HG03442 (cell line): Measurements from ENCODE around the gene CNOT1.

ENCODE experiments used
- ATAC-seq: cut with Tn5 transposase; IDR thresholded peaks from one replicate; pipeline ENCODE4 v1.9.1; 2021; ENCODE audit warnings: mild to moderate bottlenecking, moderate library complexity; ENCODE audit not compliant: unreplicated experiment

Gene CNOT1

DNA sequence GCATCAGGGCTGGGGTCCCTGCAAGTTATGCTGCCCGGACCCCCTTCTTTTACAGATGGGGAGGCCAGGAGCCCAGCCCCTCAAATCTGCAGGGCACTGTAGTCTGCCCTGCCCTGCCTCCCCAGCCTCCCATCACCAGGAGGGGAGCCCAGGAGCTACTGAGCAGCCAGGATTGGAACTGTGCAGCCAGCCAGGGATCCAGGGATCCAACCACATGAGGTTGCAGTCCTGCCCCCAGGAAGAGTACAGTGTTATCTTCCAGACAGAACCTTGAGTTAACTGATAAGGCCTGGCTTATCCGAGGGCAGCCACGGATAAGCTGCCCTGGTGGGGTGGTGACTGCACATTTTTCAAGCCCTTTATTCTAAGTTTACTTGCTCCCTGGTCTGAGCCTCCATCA is 141.1 kb downstream of the CNOT1 start:
- no peak for ATAC-seq

DNA sequence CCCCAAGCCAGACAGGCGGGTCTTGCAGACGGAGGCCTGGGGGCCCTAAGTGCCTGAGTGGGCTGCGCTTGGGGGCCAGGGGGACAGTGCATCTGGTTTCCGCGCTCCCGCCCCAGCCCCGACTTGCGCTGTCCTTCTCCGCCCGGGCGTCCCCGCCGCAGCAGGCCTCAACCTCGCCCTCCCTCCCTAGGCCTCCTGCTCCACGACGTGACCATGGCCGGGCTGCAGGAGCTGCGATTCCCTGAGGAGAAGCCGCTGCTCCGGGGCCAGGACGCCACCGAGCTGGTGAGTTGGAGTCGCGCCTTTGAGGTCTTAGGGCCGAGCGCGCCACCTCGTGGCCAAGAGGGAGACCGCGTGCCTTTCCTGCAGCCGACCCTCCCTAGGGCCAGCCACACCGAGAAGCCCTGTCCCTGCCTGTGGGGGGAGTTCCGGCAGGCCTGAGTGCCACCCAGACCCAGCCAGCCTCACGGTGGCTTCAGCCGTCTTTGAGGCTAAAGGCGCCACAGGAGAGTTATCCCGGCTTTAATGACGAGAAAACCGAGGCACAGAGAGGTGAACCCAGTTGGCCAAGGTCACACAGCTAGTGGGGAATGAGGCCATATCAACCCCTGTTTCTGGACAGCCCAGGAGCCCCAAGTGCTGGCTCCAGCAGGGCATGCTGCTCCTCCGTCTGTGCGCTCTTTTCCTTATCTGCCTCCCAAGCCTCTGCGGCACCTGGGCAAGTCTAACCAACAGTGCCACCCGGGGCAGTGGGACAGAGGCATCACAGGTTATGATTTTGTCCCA is 141.9 kb downstream of the CNOT1 start:
- ATAC-seq, result peak; percentile 78

DNA sequence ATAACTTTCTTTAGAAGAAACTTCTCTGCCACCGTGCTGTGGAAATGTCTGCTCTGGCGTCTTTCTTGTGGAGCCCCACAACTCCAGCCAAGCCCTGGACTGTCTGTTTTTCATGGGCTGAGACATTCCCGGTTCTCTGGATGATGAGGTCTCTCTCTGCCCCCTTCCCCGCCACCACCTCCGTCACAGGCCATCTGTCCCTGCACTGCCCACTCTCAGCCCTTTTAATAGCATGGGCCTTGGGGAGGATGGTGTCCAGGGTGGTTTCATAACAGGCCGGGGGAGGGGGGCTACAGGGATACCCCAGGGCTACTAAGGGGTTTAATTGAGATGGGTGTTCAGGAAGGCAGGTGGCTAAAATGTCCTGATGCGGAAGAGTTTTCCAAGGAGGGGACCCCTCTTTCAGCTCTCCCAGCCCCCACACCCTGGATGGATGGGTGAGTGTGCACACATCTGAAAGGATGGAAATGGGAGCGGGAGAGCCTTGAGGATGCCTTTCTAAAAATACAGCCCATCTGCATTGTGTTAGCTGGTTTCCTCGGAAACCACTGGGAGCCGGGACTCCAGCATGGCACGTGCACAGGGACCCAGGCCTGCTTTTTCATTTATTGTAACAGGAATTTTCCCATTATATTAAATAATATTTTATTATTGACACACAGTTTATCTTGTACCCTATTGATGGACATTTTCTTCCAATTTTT is 144.3 kb downstream of the CNOT1 start:
- ATAC-seq, result no peak

GRCh38 chr16:58481931-58482330 is 147.7 kb downstream of the CNOT1 start:
- ATAC-seq, result no peak

DNA sequence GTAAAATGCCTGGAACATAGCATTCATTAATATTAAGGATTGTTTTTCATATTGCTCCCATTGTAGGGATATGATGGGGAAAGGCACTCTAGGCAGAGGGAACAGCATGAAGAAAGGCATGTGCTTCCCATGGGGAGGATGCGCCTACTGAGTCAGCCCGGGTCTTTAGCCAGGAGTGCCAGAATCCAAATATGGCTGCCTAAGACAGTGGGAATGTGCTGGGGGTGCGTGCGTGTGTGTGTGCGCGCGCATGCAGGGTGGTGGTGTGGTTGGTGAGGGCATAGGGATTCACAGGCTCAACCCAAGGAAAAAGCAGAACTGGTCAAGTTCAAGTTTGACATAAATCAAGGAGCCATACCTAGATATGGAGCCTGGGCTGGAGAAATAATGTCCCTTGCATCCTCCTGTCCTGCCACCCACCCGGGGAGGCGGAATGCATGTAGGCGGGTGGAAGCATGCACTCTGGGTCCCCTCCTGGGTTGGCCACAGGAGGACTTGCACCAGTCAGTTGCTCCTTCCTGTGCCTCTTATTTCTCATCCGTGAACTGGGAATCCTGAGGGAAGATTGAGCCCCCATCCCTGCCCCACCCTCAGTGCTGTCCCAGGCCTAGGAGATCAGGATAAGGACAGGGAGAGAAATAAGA is 148.3 kb downstream of the CNOT1 start:
- ATAC-seq, result no peak

DNA sequence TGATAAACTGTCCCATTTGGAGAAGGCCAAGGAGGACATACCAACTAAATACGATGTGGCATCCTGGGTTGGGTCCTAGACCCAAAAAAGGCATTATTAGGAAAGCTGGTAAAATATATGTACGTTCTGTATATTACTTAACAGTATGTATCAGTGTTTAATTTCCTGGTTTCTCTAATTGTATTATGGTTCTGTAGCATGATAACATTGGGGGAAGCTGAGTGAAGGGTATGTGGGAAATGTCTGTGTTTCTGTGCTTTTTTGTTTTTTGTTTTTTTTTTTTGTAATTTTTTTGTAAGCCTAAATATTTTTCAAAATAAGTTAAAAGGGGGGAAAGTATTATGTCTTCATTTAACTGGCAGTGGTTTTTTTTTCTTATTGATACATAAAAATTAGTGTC is 151.2 kb downstream of the CNOT1 start:
- ATAC-seq, result no peak

GRCh38 chr16:58476791-58477190 is 152.8 kb downstream of the CNOT1 start:
- ATAC-seq, result no peak

GRCh38 chr16:58475091-58475619 is 154.5 kb downstream of the CNOT1 start:
- no peak for ATAC-seq

- no peak for ATAC-seq
Measured at GRCh38 chr16:58474296-58474695, 155.3 kb downstream of the CNOT1 start.

DNA sequence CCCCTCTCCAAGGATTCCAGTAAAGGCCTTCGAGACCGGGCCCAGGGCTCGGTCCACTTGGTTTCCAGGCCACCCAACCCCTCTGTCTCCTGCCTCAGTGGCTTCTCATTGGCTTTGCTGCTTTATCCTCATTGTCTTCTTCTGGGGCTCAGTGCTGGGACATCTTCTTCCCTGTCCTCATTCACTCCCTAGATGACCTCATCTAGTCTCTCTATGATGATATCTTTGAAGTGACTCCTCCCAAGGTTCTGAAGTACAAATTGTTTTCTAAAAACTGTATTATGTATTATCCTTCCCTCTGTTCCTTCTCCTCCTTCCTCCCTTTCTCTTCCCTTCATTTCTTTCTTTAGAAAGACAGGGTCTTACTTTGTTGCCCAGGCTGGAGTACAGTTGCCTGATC is 156.8 kb downstream of the CNOT1 start:
- ATAC-seq, result no peak

- no peak for ATAC-seq
Measured at GRCh38 chr16:58472266-58472665, 157.4 kb downstream of the CNOT1 start.

GRCh38 chr16:58471209-58471975 is 158.2 kb downstream of the CNOT1 start:
- ATAC-seq, result no peak
